Measurements from ENCODE around the gene KIAA2012.
A peak's percentile ranks its signal among the peaks of the same experiment; 100 is the strongest.

KIAA2012 gene

DNA sequence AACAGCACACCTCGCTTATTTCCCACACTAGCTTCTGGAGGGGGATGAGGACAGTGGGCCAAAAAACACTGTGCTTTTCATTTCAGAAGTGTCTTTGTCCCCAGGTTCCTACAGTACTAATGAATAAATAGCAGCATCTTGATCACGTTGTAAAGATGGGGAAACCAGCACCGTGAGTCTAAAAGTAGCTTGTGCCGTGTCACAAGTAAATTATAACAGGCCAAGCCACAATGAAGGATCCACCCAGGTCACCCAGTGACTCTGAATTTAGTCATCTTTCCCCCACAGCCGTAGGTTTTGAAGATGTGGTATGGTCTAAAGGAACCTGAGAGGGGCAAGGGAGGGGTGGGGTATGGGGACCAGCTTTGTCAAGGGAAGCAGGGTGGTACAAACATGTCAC is 30.6 kb upstream of the KIAA2012 start:
- no peak overlapping the region for H3K4me3 ChIP-seq (ENCODE audit: low read length)
- TF ChIP-seq, protein P1, sequence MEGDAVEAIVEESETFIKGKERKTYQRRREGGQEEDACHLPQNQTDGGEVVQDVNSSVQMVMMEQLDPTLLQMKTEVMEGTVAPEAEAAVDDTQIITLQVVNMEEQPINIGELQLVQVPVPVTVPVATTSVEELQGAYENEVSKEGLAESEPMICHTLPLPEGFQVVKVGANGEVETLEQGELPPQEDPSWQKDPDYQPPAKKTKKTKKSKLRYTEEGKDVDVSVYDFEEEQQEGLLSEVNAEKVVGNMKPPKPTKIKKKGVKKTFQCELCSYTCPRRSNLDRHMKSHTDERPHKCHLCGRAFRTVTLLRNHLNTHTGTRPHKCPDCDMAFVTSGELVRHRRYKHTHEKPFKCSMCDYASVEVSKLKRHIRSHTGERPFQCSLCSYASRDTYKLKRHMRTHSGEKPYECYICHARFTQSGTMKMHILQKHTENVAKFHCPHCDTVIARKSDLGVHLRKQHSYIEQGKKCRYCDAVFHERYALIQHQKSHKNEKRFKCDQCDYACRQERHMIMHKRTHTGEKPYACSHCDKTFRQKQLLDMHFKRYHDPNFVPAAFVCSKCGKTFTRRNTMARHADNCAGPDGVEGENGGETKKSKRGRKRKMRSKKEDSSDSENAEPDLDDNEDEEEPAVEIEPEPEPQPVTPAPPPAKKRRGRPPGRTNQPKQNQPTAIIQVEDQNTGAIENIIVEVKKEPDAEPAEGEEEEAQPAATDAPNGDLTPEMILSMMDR (IDR thresholded peaks at IDR 0.05; ENCODE audit: insufficient read depth, low read depth, low read length, missing control alignments), result no peak
- no peak for DNase-seq (ENCODE audit: low read depth)

DNA sequence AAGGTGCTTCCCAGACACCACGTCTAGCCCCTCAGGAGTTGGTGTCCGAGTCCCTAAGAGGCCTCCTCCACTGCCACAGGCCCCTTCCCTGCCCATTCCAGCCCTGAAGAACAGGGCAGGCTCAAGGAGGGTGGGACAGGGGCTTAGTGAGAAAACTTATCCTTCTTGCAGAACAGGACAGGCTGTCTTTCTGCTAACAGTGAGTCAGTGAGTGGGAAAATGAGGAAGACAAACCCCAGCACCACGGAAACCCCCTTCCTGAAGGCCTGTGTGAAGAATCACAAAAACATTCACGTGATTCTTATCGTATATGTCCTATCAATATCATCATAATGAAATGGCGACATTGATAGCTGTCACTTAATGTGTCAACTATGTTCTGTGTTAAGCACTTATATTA is 29.6 kb upstream of the KIAA2012 start:
- peak; percentile 54 for DNase-seq (ENCODE audit: low read depth)
- TF ChIP-seq, protein P1 (IDR thresholded peaks at IDR 0.05; ENCODE audit: insufficient read depth, low read depth, low read length, missing control alignments), result no peak
- H3K4me3 ChIP-seq (ENCODE audit: low read length), result no peak overlapping the region

DNA sequence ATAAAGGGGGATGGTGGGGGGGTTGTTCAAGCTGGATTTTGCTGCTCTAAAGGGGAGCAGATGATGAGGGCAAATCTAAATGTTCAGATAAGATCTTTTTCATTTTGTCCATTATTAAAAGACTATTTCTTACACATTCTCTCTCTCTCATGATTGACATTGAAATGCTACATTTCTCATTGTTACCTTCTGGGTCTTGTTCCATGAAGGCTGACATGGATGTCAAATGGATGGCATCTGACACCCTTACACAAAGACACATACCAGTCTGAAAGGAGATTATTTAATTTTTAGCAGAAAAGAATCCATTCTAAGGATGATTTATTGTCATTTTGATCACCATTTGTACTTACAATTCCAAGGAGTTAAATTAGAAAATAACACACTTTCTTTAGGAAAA is 28.3 kb upstream of the KIAA2012 start:
- TF ChIP-seq, protein P1 (IDR thresholded peaks at IDR 0.05; ENCODE audit: insufficient read depth, low read depth, low read length, missing control alignments), result no peak
- no peak for DNase-seq (ENCODE audit: low read depth)
- no peak overlapping the region for H3K4me3 ChIP-seq (ENCODE audit: low read length)

DNA sequence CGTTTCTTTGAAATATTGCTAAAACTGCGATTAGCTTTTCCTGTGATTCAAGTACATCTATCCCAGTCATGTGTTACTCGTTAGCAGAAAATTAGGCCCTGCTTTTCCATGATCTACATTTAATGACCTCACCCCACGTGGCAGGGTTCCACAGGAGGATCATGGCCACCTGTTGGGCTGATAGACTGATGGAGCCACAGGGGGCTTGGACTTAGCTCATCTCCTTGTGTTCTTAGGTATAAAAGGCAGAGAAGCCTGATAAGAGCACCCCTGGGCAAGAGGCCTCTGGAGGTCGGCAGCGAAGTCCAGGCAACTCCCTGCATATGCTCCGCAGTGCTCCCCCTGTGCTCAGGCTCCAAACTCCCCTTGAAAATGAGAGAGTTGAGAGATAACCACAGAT is 26.5 kb upstream of the KIAA2012 start:
- TF ChIP-seq, protein P1 (IDR thresholded peaks at IDR 0.05; ENCODE audit: insufficient read depth, low read depth, low read length, missing control alignments), result no peak
- H3K4me3 ChIP-seq (ENCODE audit: low read length), result no peak overlapping the region
- no peak for DNase-seq (ENCODE audit: low read depth)

DNA sequence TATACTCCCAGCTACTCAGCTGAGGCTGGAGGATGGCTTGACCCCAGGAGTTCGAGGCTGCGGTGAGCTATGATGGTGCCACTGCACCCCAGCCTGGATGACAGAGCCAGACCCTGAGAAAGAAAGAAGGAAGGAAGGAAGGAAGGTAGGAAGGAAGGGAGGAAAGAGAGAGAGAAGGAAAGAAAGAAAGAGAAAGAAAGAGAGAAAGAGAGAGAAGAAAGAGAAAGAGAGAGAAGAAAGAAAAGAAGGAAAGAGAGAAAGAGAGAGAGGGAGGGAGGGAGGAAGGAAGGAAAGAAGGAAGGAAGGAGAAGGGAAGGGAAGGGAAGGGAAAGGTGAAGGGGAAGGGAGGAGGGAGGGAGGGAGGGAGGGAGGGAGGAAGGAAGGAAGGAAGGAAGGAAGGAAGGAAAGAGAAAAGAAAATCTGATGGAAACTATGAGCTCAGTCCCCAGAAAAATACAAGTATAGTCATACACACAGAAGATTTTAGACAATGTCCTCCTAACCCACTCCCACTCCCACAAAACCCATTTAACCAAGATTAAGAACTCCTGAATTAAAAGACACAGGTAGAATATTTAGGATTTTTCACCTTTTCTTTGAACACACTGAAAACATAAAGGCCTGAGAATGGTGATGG is 23.8 kb upstream of the KIAA2012 start:
- H3K4me3 ChIP-seq (ENCODE audit: low read length), result no peak overlapping the region
- DNase-seq (ENCODE audit: low read depth), result no peak

DNA sequence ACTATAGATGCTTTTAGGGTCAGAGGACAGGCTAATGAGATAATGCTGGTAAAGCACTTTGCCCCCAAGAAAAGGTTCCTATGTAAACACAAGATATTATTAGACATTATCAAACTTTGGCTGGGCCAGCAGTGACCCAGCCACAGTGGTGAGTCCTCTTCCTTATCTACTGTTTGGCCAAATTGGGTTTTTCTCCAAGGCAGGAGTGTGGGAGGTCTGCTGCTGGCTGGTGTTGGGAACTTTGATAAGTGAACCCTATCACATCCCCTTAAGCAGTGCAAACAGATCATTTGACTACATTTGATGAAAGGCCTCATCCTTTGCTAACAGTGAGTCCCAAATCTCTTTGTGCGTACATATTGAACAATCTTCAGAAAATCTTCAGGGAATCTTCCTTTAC is 23.2 kb upstream of the KIAA2012 start:
- H3K4me3 ChIP-seq (ENCODE audit: low read length), result no peak overlapping the region
- TF ChIP-seq, protein P1 (IDR thresholded peaks at IDR 0.05; ENCODE audit: insufficient read depth, low read depth, low read length, missing control alignments), result no peak
- no peak for DNase-seq (ENCODE audit: low read depth)

More for the DNA sequence above, 23.8 kb upstream of the KIAA2012 start:
- TF ChIP-seq, protein P1 (IDR thresholded peaks at IDR 0.05; ENCODE audit: insufficient read depth, low read depth, low read length, missing control alignments), result no peak

DNA sequence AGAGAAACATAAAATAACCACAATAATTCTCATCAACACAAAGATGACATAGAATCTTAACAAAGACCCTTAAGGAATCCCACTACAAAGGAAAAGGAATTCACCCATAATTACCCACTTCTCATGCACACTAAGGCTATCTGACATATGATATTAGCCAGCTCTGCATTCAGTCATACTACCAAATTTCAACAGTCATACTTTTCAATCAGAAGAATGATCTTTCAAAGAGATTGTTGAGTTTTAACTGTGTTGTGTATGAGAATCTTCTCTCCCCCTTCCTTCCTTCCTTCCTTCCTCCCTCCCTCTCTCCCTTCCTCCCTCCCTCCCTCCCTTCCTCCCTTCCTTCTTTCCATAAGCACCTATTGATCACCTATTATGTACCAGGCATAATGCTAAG is 22.4 kb upstream of the KIAA2012 start:
- DNase-seq (ENCODE audit: low read depth), result no peak
- TF ChIP-seq, protein P1 (IDR thresholded peaks at IDR 0.05; ENCODE audit: insufficient read depth, low read depth, low read length, missing control alignments), result no peak

More for the DNA sequence above, 22.4 kb upstream of the KIAA2012 start:
- H3K4me3 ChIP-seq (ENCODE audit: low read length), result no peak overlapping the region
